Natural killer cell (primary cell): Measurements from ENCODE around the gene IL6ST. TPM values are rescaled to one million over a fixed set of nuclear protein-coding genes. Genes with fewer than 3 reads are reported as not detected.

ENCODE experiments used
- ATAC-seq, 3 donors: fragments of 150-1000 bp in 2 of 3; fragments of 200-7000 bp in 1 of 3; cut with Tn5 transposase; 1 replicate in 1 of 3; 2 replicates in 2 of 3; pipeline ENCODE4 v1.10.0; 2021; ENCODE audit warnings: mild to moderate bottlenecking in 2 of 3, moderate library complexity in 2 of 3
- DNase-seq, 2 donors: peaks; one replicate each; pipeline versions ENCODE4 v3.0.0 to v3.0.0-alpha.2; 2013 to 2021; ENCODE audit warnings: mixed read lengths in 1 of 2
- H3K27ac ChIP-seq: one replicate; pipeline ENCODE4 v1.5.1; 2013; ENCODE audit warnings: mild to moderate bottlenecking, low read length
- H3K27me3 ChIP-seq: one replicate; pipeline ENCODE4 v1.6.1; 2013; ENCODE audit warnings: low read length; ENCODE audit not compliant: control insufficient read depth, insufficient read depth
- H3K36me3 ChIP-seq: one replicate; pipeline ENCODE4 v1.6.1; 2013; ENCODE audit warnings: low read length; ENCODE audit not compliant: control insufficient read depth, insufficient read depth
- H3K4me1 ChIP-seq: one replicate; pipeline ENCODE4 v1.6.1; 2013; ENCODE audit warnings: low read length; ENCODE audit not compliant: control insufficient read depth, insufficient read depth
- H3K4me3 ChIP-seq: one replicate; pipeline ENCODE4 v1.5.1; 2013; ENCODE audit warnings: low read length
- H3K9me3 ChIP-seq: one replicate; pipeline ENCODE4 v1.6.1; 2013; ENCODE audit warnings: low read length; ENCODE audit not compliant: control insufficient read depth, insufficient read depth
- H3K27ac Mint-ChIP-seq, 2 donors: one replicate each; pipeline ENCODE4 v1.8.0; 2022; ENCODE audit warnings: mild to moderate bottlenecking in 2 of 2, mixed read lengths in 2 of 2, moderate library complexity in 1 of 2
- H3K27me3 Mint-ChIP-seq, 2 donors: one replicate each; pipeline ENCODE4 v1.8.0; 2022; ENCODE audit warnings: low read depth in 2 of 2, mixed read lengths in 2 of 2
- H3K36me3 Mint-ChIP-seq: one replicate; pipeline ENCODE4 v1.8.0; 2022; ENCODE audit warnings: mixed read lengths
- H3K4me1 Mint-ChIP-seq, 2 donors: one replicate each; pipeline ENCODE4 v1.8.0; 2022; ENCODE audit warnings: mixed read lengths in 2 of 2
- H3K4me3 Mint-ChIP-seq: one replicate; pipeline ENCODE4 v1.8.0; 2022; ENCODE audit warnings: mild to moderate bottlenecking, moderate library complexity, mixed read lengths
- H3K9me3 Mint-ChIP-seq, 2 donors: one replicate each; pipeline ENCODE4 v1.8.0; 2022; ENCODE audit warnings: mixed read lengths in 2 of 2
- CTCF ChIP-seq: fragments of 200-600 bp; IDR thresholded peaks from one replicate; pipeline ENCODE4 v1.8.0; 2022; ENCODE audit warnings: antibody characterized with exemption
- WGBS: methylation state at CpG from one replicate; pipeline ENCODE4 v1.1.7; 2013; ENCODE audit warnings: missing lambda C conversion rate; ENCODE audit not compliant: insufficient coverage; 5-methylcytosine and 5-hydroxymethylcytosine counted together
- intact Hi-C: fragments of 100-400 bp; cut with micrococcal nuclease; formaldehyde crosslinking; loops from one replicate; pipeline ENCODE4 v1.14.2; 2022
- total RNA-seq, 4 donors: library from RNA; stranded (reverse); fragments of 120-200 nt in 1 of 4; gene quantifications; one replicate each; pipeline versions ENCODE4 v1.2.3 to v1.2.4, GENCODE V29; 2013 to 2022

The IL6ST gene
- total RNA-seq, 3 donors from 2014 or later (not counting 1 experiment from before 2014, with no cell fraction given) = 48.5 to 73.0 (median 53.8) TPM

GRCh38 chr5:55905251-55905650 lies 89.5 kb downstream of the IL6ST start:
- H3K27ac Mint-ChIP-seq = no peak overlapping the region
- no peak for TF ChIP-seq CTCF
- 71% methylated on average over 4 of the region's 4 CpGs for WGBS
- no peak overlapping the region for H3K4me3 Mint-ChIP-seq
- H3K4me1 ChIP-seq = peaks cover 24% of the 10 kb centered on the region
- no peaks in the 10 kb centered on the region for H3K36me3 ChIP-seq
- H3K36me3 Mint-ChIP-seq = no peaks in the 10 kb centered on the region
- H3K27ac ChIP-seq = no peak overlapping the region
- H3K27me3 Mint-ChIP-seq = peaks cover 7 to 20% of the 10 kb centered on the region in 2 donors
- no peak overlapping the region for H3K4me3 ChIP-seq
- no peaks in the 10 kb centered on the region for H3K9me3 ChIP-seq
- no peaks in the 10 kb centered on the region for H3K9me3 Mint-ChIP-seq
- DNase-seq = no peak
- intact Hi-C loops = no loop called here
- ATAC-seq = no peak
- no peaks in the 10 kb centered on the region for H3K27me3 ChIP-seq
- peaks cover 15 to 16% of the 10 kb centered on the region in 2 donors for H3K4me1 Mint-ChIP-seq

- H3K9me3 Mint-ChIP-seq = no peaks in the 10 kb centered on the region
- TF ChIP-seq CTCF = no peak
- Histone ChIP-seq H3K27ac (no peak overlapping the region), H3K27me3 (no peaks in the 10 kb centered on the region), H3K4me1 (peaks cover 24% of the 10 kb centered on the region), H3K36me3 (no peaks in the 10 kb centered on the region), H3K4me3 (no peak overlapping the region), H3K9me3 (no peaks in the 10 kb centered on the region)
- H3K27ac Mint-ChIP-seq = peak overlapping the region in 1 of 2 donors; percentile 44
- WGBS = 96% methylated on average over 3 of the region's 3 CpGs
- no peak overlapping the region for H3K4me3 Mint-ChIP-seq
- H3K4me1 Mint-ChIP-seq = peaks cover 15 to 16% of the 10 kb centered on the region in 2 donors
- intact Hi-C loops = no loop called here
- peaks cover 7 to 30% of the 10 kb centered on the region in 2 donors for H3K27me3 Mint-ChIP-seq
- no peaks in the 10 kb centered on the region for H3K36me3 Mint-ChIP-seq
- ATAC-seq = no peak
- no peak for DNase-seq
Measured at GRCh38 chr5:55904152-55904551, 90.6 kb downstream of the IL6ST start.

GRCh38 chr5:55903121-55903701 lies 91.6 kb downstream of the IL6ST start:
- intact Hi-C loops = no loop called here
- no peaks in the 10 kb centered on the region for H3K36me3 Mint-ChIP-seq
- Histone ChIP-seq H3K9me3 (no peaks in the 10 kb centered on the region), H3K36me3 (no peaks in the 10 kb centered on the region), H3K4me1 (peaks cover 24% of the 10 kb centered on the region), H3K4me3 (no peak overlapping the region), H3K27ac (no peak overlapping the region), H3K27me3 (no peaks in the 10 kb centered on the region)
- DNase-seq = peak; percentile 47 to 75
- peak; percentile 76 to 92 (median 90) for ATAC-seq
- H3K4me1 Mint-ChIP-seq = peaks cover 15 to 16% of the 10 kb centered on the region in 2 donors
- H3K4me3 Mint-ChIP-seq = no peak overlapping the region
- H3K27ac Mint-ChIP-seq = peak overlapping the region in 1 of 2 donors; percentile 73
- H3K9me3 Mint-ChIP-seq = no peaks in the 10 kb centered on the region
- WGBS = 38% methylated on average over 19 of the region's 19 CpGs
- H3K27me3 Mint-ChIP-seq = peaks cover 7 to 30% of the 10 kb centered on the region in 2 donors
- no peak for TF ChIP-seq CTCF

GRCh38 chr5:55902696-55903095 lies 92.1 kb downstream of the IL6ST start:
- H3K4me3 ChIP-seq = no peak overlapping the region
- no peaks in the 10 kb centered on the region for H3K27me3 ChIP-seq
- H3K4me3 Mint-ChIP-seq = no peak overlapping the region
- no peak for TF ChIP-seq CTCF
- H3K9me3 Mint-ChIP-seq = no peaks in the 10 kb centered on the region
- H3K4me1 ChIP-seq = peaks cover 28% of the 10 kb centered on the region
- peak overlapping the region in 1 of 2 donors; percentile 73 for H3K27ac Mint-ChIP-seq
- no peak for ATAC-seq
- peaks cover 17 to 19% of the 10 kb centered on the region in 2 donors for H3K4me1 Mint-ChIP-seq
- DNase-seq = no peak
- H3K27ac ChIP-seq = no peak overlapping the region
- intact Hi-C loops = no loop called here
- peaks cover 7 to 30% of the 10 kb centered on the region in 2 donors for H3K27me3 Mint-ChIP-seq
- no peaks in the 10 kb centered on the region for H3K36me3 ChIP-seq
- 76% methylated on average over 5 of the region's 5 CpGs for WGBS
- H3K9me3 ChIP-seq = no peaks in the 10 kb centered on the region
- H3K36me3 Mint-ChIP-seq = no peaks in the 10 kb centered on the region
